HG02610 (cell line): ENCODE measurements around the gene ANKRD31.

Experiments
- ATAC-seq: cut with Tn5 transposase; IDR thresholded peaks from one replicate; pipeline ENCODE4 v1.9.1; 2021; ENCODE audit warnings: mild to moderate bottlenecking, moderate library complexity; ENCODE audit not compliant: unreplicated experiment

ANKRD31 gene

GRCh38 chr5:75043633-75044264 is 192.9 kb downstream of the ANKRD31 start:
- no peak for ATAC-seq

DNA sequence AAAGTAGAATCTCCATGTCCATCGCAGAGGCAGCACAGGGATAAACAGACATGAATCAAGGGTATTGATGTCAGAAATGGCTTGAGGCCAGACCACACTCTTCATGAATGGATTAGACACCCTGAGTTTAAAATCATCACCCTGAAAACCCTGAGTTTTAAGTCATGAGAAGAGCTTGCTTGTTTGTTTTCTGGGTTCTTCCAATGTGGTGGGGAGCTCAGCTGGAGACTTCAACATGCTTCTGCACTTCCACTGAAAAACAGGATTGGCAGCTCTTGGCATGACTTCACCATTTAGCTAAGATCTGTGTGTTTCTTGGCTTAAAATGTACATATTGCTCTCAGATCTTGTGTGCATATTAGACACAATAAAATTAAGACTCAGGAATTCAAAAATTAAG is 194.2 kb downstream of the ANKRD31 start:
- ATAC-seq, result no peak

GRCh38 chr5:75040973-75041372 is 195.7 kb downstream of the ANKRD31 start:
- ATAC-seq, result no peak

DNA sequence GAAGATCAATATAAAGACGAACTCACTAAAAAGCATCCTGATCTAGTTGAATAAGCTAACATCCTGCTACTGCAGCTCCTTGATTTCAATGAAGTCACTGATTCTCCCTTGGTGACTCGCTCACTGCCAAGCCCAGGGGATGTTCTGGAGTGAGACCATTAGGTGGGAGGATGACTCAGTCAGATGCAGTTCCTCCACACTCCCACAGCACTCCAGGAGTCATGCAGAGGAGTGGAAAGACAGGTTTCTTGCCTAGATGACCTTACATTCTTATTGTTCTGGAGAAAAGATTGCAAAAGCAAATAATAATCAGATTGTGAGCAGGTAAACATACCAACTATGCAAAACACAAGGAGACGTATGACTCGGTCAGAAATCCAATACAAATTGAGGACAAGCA is 199.6 kb downstream of the ANKRD31 start:
- ATAC-seq, result no peak

- no peak for ATAC-seq
These were observed 202.4 kb downstream of the ANKRD31 start for GRCh38 chr5:75034137-75034739.

DNA sequence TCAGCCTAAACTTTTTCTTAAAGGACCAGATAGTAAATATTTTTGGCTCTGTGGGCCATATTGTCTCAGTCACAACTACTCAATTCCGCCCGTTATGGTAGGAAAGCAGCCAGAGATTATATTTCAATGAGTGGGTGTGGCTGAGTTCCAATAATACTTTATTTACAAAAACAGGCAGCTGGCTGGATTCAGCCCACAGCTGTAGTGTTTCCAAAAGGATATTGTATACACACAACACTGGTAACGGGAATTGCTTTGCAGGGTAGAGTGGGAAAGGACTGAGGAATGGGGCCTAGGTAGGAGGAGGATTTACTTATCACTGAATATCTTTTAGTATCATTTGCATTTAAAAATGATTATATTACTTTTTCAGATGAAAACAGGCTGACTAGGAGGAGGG is 205.3 kb downstream of the ANKRD31 start:
- ATAC-seq, result no peak

- ATAC-seq, result no peak
These were observed 208.6 kb downstream of the ANKRD31 start for GRCh38 chr5:75028090-75028489.

- no peak for ATAC-seq
These were observed 213.1 kb downstream of the ANKRD31 start for GRCh38 chr5:75023368-75024159.

GRCh38 chr5:75021800-75022199 is 214.9 kb downstream of the ANKRD31 start:
- ATAC-seq, result no peak

- ATAC-seq, result no peak
These were observed 215.5 kb downstream of the ANKRD31 start for GRCh38 chr5:75021219-75021618.

- ATAC-seq, result no peak
These were observed 216.5 kb downstream of the ANKRD31 start for GRCh38 chr5:75020016-75020656.

DNA sequence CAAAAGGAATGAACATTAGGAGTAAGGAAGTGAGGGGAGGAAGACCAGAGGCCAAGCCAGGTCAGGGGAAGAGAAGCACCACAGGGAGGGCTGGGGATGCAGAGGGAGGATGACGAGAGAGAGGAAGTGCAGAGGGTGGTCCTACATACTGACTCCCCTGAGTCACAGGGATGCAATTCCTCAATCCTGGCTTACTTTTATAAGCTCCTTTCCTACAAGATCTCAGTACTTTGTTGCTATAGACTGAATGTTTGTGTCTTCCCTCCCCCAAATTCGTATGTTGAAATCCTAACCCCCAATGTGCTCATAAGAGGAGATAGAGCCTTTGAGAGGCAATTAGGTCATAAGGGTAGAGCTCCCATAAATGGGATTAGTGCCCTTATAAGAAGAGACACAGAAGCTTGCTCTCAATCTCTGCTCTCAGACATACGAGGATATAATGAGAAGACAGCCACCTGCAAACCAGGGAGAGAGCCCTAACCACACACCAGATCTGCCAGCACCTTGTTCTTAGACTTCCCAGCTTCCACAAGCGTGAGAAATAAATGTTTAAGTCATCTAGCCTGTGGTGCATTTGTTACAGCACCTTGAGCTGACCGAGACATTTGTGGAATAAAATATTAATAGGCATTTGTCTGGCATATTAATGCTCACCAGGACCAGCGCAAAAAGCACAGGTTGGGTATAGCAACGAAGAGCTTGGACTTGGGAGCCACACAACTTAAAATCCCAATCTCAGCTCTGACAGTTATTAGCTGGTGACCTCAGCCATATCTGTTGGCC is 217.7 kb downstream of the ANKRD31 start:
- ATAC-seq, result no peak
